Activated naive CD8-positive, alpha-beta T cell (primary cell): ENCODE measurements around the gene ATG7.
"Not testable (repeated sequence)": the region's sequence is repeated elsewhere in the genome, so short reads cannot be mapped to it uniquely, and the experiment has no call there.

Experiments
- H3K27ac Mint-ChIP-seq: one replicate; pipeline ENCODE4 v1.8.0; 2021; ENCODE audit warnings: mixed read lengths
- H3K27me3 Mint-ChIP-seq: one replicate; pipeline ENCODE4 v1.8.0; 2021; ENCODE audit warnings: mixed read lengths
- H3K36me3 Mint-ChIP-seq: one replicate; pipeline ENCODE4 v1.8.0; 2021; ENCODE audit warnings: mixed read lengths
- H3K4me1 Mint-ChIP-seq: one replicate; pipeline ENCODE4 v1.8.0; 2021; ENCODE audit warnings: low read depth, mixed read lengths
- H3K4me3 Mint-ChIP-seq: one replicate; pipeline ENCODE4 v1.8.0; 2021; ENCODE audit warnings: mild to moderate bottlenecking, mixed read lengths
- H3K9me3 Mint-ChIP-seq: one replicate; pipeline ENCODE4 v1.8.0; 2021; ENCODE audit warnings: low read depth, mixed read lengths

The ATG7 gene

GRCh38 chr3:11422291-11422690 lies 150.1 kb downstream of the ATG7 start:
- Mint-ChIP-seq H3K4me1 (peaks cover 10% of the 10 kb centered on the region), H3K9me3 (no peaks in the 10 kb centered on the region), H3K36me3 (peaks cover 19% of the 10 kb centered on the region), H3K4me3 (no peak overlapping the region), H3K27me3 (no peaks in the 10 kb centered on the region), H3K27ac (no peak overlapping the region)

DNA sequence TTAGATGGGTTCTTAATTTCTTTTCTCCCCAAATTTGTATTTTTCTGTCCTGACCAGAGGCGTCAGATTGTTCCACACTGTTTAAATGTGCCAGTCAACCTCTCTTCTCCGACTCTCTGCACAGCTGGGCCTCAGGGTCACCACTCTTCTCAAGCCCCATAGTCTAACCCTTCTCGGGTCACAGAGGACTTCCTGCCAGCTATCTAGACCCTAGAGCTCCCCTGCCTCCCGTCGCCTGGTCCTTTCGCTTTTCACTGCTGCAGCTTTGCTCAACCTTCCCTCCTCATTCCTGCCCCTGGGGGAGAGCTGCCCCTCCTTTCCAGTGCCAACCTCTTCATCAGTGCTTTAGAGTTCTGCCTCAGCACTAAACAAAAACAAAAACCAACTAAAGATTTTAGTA lies 151.7 kb downstream of the ATG7 start:
- H3K27ac Mint-ChIP-seq = no peak overlapping the region
- H3K27me3 Mint-ChIP-seq = no peaks in the 10 kb centered on the region
- H3K4me1 Mint-ChIP-seq = peaks cover 10% of the 10 kb centered on the region
- no peak overlapping the region for H3K4me3 Mint-ChIP-seq
- H3K9me3 Mint-ChIP-seq = no peaks in the 10 kb centered on the region
- peaks cover 27% of the 10 kb centered on the region for H3K36me3 Mint-ChIP-seq

GRCh38 chr3:11424277-11424676 lies 152.1 kb downstream of the ATG7 start:
- Mint-ChIP-seq H3K4me1 (peaks cover 10% of the 10 kb centered on the region), H3K27me3 (no peaks in the 10 kb centered on the region), H3K36me3 (peaks cover 28% of the 10 kb centered on the region), H3K4me3 (no peak overlapping the region), H3K27ac (no peak overlapping the region), H3K9me3 (no peaks in the 10 kb centered on the region)

DNA sequence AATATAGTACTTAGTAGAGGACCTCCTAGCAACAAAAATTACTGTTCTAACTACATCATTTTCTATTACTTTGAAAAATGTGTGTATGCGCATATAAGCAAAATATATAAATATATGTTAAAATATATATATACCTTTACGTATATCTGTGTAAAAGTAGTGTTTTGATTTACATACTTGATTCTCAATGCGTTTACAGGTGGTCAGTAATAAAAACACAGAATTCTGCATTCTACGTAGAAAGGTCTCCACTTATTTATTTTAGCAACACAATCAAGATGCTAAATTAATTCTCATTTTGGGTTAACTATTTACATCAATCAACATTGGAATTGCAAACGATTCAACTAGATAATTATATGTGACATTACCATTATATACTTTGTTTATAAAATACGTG lies 158.0 kb downstream of the ATG7 start:
- H3K36me3 Mint-ChIP-seq = peaks cover 32% of the 10 kb centered on the region
- H3K27me3 Mint-ChIP-seq = no peaks in the 10 kb centered on the region
- H3K4me3 Mint-ChIP-seq = no peak overlapping the region
- no peak overlapping the region for H3K27ac Mint-ChIP-seq
- H3K9me3 Mint-ChIP-seq = no peaks in the 10 kb centered on the region
- H3K4me1 Mint-ChIP-seq = no peaks in the 10 kb centered on the region

- Mint-ChIP-seq H3K4me1 (no peaks in the 10 kb centered on the region), H3K4me3 (no peak overlapping the region)
These were observed 158.4 kb downstream of the ATG7 start for GRCh38 chr3:11430624-11431023.

GRCh38 chr3:11431319-11431718 lies 159.1 kb downstream of the ATG7 start:
- Mint-ChIP-seq H3K4me3 (no peak overlapping the region), H3K36me3 (peaks cover 27% of the 10 kb centered on the region), H3K27me3 (no peaks in the 10 kb centered on the region), H3K4me1 (no peaks in the 10 kb centered on the region), H3K9me3 (no peaks in the 10 kb centered on the region), H3K27ac (no peak overlapping the region)

More at GRCh38 chr3:11430624-11431023, 158.4 kb downstream of the ATG7 start:
- H3K36me3 Mint-ChIP-seq = peaks cover 28% of the 10 kb centered on the region
- H3K27me3 Mint-ChIP-seq = no peaks in the 10 kb centered on the region
- no peak overlapping the region for H3K27ac Mint-ChIP-seq
- no peaks in the 10 kb centered on the region for H3K9me3 Mint-ChIP-seq

GRCh38 chr3:11434017-11434526 lies 161.9 kb downstream of the ATG7 start:
- no peak overlapping the region for H3K4me3 Mint-ChIP-seq
- no peaks in the 10 kb centered on the region for H3K4me1 Mint-ChIP-seq
- H3K36me3 Mint-ChIP-seq = peaks cover 16% of the 10 kb centered on the region
- no peaks in the 10 kb centered on the region for H3K9me3 Mint-ChIP-seq
- no peaks in the 10 kb centered on the region for H3K27me3 Mint-ChIP-seq
- H3K27ac Mint-ChIP-seq = no peak overlapping the region

GRCh38 chr3:11434563-11435096 lies 162.4 kb downstream of the ATG7 start:
- Mint-ChIP-seq H3K4me3 (no peak overlapping the region), H3K36me3 (peaks cover 16% of the 10 kb centered on the region), H3K27me3 (no peaks in the 10 kb centered on the region), H3K9me3 (no peaks in the 10 kb centered on the region), H3K4me1 (no peaks in the 10 kb centered on the region), H3K27ac (no peak overlapping the region)

- H3K36me3 Mint-ChIP-seq = peaks cover 17% of the 10 kb centered on the region
- H3K9me3 Mint-ChIP-seq = no peaks in the 10 kb centered on the region
- no peak overlapping the region for H3K4me3 Mint-ChIP-seq
- H3K27me3 Mint-ChIP-seq = no peaks in the 10 kb centered on the region
- no peaks in the 10 kb centered on the region for H3K4me1 Mint-ChIP-seq
- no peak overlapping the region for H3K27ac Mint-ChIP-seq
These were observed 163.4 kb downstream of the ATG7 start for GRCh38 chr3:11435440-11436165.

GRCh38 chr3:11436775-11437174 lies 164.6 kb downstream of the ATG7 start:
- H3K27me3 Mint-ChIP-seq = no peaks in the 10 kb centered on the region
- no peaks in the 10 kb centered on the region for H3K4me1 Mint-ChIP-seq
- H3K27ac Mint-ChIP-seq = no peak overlapping the region
- H3K4me3 Mint-ChIP-seq = no peak overlapping the region
- H3K36me3 Mint-ChIP-seq = peaks cover 17% of the 10 kb centered on the region
- no peaks in the 10 kb centered on the region for H3K9me3 Mint-ChIP-seq

DNA sequence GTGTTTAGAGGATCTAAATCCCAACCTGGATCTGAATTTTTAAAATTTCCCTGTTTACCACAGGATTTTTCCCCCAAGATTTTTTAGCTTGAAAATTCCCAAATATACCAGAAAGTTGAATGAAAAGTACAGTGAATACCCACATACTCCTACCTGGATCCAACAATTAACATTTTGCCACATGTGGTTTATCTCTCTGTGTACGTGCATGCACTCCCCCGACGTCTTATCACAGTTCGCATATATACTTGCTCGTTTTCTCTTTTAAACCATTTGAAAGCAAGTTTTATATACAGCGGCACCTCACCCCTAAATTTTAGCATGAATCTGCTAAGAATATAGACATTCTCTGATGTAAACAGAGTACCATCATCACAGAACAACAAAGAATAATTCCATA lies 165.3 kb downstream of the ATG7 start:
- Mint-ChIP-seq H3K4me3 (no peak overlapping the region), H3K4me1 (no peaks in the 10 kb centered on the region), H3K27ac (no peak overlapping the region), H3K27me3 (no peaks in the 10 kb centered on the region), H3K36me3 (peaks cover 19% of the 10 kb centered on the region), H3K9me3 (no peaks in the 10 kb centered on the region)

- no peaks in the 10 kb centered on the region for H3K27me3 Mint-ChIP-seq
- no peak overlapping the region for H3K27ac Mint-ChIP-seq
- no peaks in the 10 kb centered on the region for H3K9me3 Mint-ChIP-seq
- no peaks in the 10 kb centered on the region for H3K4me1 Mint-ChIP-seq
- H3K4me3 Mint-ChIP-seq = no peak overlapping the region
- peaks cover 19% of the 10 kb centered on the region for H3K36me3 Mint-ChIP-seq
These were observed 166.4 kb downstream of the ATG7 start for GRCh38 chr3:11438646-11439045.

DNA sequence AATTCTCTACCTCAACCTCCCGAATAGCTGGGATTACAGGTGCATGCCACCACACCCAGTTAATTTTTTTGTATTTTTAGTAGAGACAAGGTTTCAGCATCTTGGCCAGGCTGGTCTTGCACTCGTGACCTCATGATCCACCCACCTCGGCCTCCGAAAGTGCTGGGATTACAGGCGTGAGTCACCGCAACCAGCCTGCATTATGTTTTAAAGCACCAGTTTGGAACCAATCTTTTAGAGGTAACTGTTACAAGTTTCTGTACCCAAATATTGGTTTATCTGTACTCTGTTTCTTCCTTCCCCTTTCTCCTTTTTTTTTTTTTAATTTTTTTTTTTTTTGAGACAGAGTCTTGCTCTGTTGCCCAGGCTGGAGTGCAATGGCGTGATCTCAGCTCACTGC lies 169.1 kb downstream of the ATG7 start:
- peaks cover 21% of the 10 kb centered on the region for H3K36me3 Mint-ChIP-seq
- H3K9me3 Mint-ChIP-seq, H3K4me3 Mint-ChIP-seq, H3K4me1 Mint-ChIP-seq, H3K27me3 Mint-ChIP-seq, H3K27ac Mint-ChIP-seq: not testable (repeated sequence)

- peaks cover 21% of the 10 kb centered on the region for H3K36me3 Mint-ChIP-seq
- no peaks in the 10 kb centered on the region for H3K4me1 Mint-ChIP-seq
- H3K9me3 Mint-ChIP-seq = peaks cover 3% of the 10 kb centered on the region
- H3K27me3 Mint-ChIP-seq = no peaks in the 10 kb centered on the region
- H3K4me3 Mint-ChIP-seq = no peak overlapping the region
- no peak overlapping the region for H3K27ac Mint-ChIP-seq
These were observed 172.2 kb downstream of the ATG7 start for GRCh38 chr3:11444404-11444803.

GRCh38 chr3:11445193-11445592 lies 173.0 kb downstream of the ATG7 start:
- not testable (repeated sequence) for H3K27ac Mint-ChIP-seq, H3K4me1 Mint-ChIP-seq, H3K27me3 Mint-ChIP-seq, H3K9me3 Mint-ChIP-seq, H3K4me3 Mint-ChIP-seq
- peaks cover 18% of the 10 kb centered on the region for H3K36me3 Mint-ChIP-seq

DNA sequence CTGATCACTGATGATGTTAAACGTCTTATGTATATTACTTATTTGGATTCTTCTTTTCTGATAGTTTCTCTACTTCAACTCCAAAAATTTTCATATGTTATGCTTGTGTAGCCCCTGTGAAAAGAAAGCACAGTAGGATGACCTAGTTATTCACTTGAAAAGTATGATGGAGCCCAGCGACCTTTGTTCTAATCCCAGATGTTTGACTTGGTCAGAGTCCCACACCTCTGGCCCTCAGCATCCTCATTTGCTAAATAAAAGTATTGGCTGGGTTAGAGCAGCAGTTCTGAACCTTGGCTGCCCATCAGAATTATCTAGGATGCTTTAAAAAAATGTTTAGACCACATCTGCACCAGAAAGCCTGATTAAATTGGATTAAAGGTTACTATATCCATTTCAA lies 173.7 kb downstream of the ATG7 start:
- peaks cover 19% of the 10 kb centered on the region for H3K36me3 Mint-ChIP-seq
- H3K27ac Mint-ChIP-seq = no peak overlapping the region
- H3K4me3 Mint-ChIP-seq = no peak overlapping the region
- H3K4me1 Mint-ChIP-seq = no peaks in the 10 kb centered on the region
- peaks cover 3% of the 10 kb centered on the region for H3K9me3 Mint-ChIP-seq
- no peaks in the 10 kb centered on the region for H3K27me3 Mint-ChIP-seq
